Chondrocyte (in vitro differentiated cells): ENCODE results near the gene FLNB. TPM values are rescaled to one million over a fixed set of nuclear protein-coding genes. Genes with fewer than 3 reads are reported as not detected.

Experiments used
- DNase-seq: peaks from one replicate; pipeline ENCODE4 v3.0.0; 2021; ENCODE audit warnings: mixed read lengths, low spot score
- H3K27ac Mint-ChIP-seq: one replicate; pipeline ENCODE4 v1.8.0; 2021; ENCODE audit warnings: mild to moderate bottlenecking, moderate library complexity, mixed read lengths; ENCODE audit not compliant: unreplicated experiment
- H3K27me3 Mint-ChIP-seq: 2 replicates; pipeline ENCODE4 v1.8.0; 2021; ENCODE audit warnings: low read depth, mixed read lengths
- H3K36me3 Mint-ChIP-seq: 2 replicates; pipeline ENCODE4 v1.8.0; 2021; ENCODE audit warnings: low read depth, mixed read lengths
- H3K4me1 Mint-ChIP-seq: 2 replicates; pipeline ENCODE4 v1.8.0; 2021; ENCODE audit warnings: low read depth, mild to moderate bottlenecking, mixed read lengths
- H3K4me3 Mint-ChIP-seq: one replicate; pipeline ENCODE4 v1.8.0; 2021; ENCODE audit warnings: mild to moderate bottlenecking, moderate library complexity, mixed read lengths; ENCODE audit not compliant: unreplicated experiment
- H3K9me3 Mint-ChIP-seq: 2 replicates; pipeline ENCODE4 v1.8.0; 2021; ENCODE audit warnings: low read depth, mixed read lengths
- total RNA-seq: library from RNA; stranded (reverse); gene quantifications from 3 replicates; pipeline ENCODE4 v1.2.1, GENCODE V29; 2021
- TF ChIP-seq, protein P1 (sequence below): fragments of 200-600 bp; sonication (generic); IDR thresholded peaks from 2 replicates; pipeline ENCODE4 v1.5.0; 2021; ENCODE audit warnings: antibody characterized with exemption, mild to moderate bottlenecking, moderate library complexity

Gene FLNB
- total RNA-seq, 1 donor from 2014 or later: 70.2 TPM

DNA sequence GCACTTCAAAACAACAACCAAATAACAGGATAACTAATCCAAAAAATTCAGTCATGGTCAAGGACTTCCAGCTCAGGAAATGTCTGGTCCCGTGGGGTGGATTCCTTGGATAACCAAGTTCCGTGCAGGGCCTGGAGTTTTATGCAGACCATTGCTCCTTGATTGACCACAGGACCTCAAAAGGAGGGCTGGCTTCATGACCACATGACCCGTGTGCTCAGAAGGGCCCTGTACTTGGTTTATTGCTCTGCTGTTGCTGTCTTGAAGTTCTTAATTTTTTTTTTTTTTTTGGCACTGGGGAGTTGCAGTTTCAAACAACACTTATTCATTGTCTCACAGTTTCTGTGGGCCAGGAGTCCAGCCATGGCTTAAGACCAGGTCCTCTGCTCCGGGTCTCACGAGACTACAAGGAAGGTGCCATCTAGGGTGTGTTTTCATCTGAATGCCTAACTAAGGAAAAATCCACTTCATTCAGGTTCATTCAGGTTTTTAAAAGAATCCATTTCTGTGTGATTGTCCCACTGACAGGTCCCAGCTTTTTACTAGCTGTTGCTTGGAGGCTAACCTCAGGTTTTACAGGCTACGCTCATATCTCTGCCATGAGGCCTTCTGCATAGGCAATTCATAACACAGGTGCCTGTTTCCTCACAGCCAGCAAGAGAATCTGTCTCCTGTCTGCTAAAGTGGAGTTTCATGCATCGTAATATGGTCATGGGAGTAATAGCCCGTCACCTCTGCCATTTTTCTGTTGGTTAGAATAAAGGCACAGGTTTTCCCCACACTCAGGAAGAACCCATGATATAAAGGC is 65.3 kb downstream of the FLNB start:
- peak overlapping the region; percentile 74 for H3K27ac Mint-ChIP-seq
- no peak for DNase-seq
- no peak overlapping the region for H3K4me3 Mint-ChIP-seq

GRCh38 chr3:58074116-58074715 is 66.0 kb downstream of the FLNB start:
- H3K27ac Mint-ChIP-seq: no peak overlapping the region
- TF ChIP-seq, protein P1, sequence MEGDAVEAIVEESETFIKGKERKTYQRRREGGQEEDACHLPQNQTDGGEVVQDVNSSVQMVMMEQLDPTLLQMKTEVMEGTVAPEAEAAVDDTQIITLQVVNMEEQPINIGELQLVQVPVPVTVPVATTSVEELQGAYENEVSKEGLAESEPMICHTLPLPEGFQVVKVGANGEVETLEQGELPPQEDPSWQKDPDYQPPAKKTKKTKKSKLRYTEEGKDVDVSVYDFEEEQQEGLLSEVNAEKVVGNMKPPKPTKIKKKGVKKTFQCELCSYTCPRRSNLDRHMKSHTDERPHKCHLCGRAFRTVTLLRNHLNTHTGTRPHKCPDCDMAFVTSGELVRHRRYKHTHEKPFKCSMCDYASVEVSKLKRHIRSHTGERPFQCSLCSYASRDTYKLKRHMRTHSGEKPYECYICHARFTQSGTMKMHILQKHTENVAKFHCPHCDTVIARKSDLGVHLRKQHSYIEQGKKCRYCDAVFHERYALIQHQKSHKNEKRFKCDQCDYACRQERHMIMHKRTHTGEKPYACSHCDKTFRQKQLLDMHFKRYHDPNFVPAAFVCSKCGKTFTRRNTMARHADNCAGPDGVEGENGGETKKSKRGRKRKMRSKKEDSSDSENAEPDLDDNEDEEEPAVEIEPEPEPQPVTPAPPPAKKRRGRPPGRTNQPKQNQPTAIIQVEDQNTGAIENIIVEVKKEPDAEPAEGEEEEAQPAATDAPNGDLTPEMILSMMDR: no peak
- H3K4me1 Mint-ChIP-seq: peaks cover 28% of the 10 kb centered on the region
- no peak for DNase-seq
- H3K36me3 Mint-ChIP-seq: peaks cover 10% of the 10 kb centered on the region
- H3K4me3 Mint-ChIP-seq: no peak overlapping the region
- no peaks in the 10 kb centered on the region for H3K9me3 Mint-ChIP-seq
- H3K27me3 Mint-ChIP-seq: no peaks in the 10 kb centered on the region

More for the DNA sequence above, 65.3 kb downstream of the FLNB start:
- TF ChIP-seq, protein P1: no peak
- peaks cover 31% of the 10 kb centered on the region for H3K4me1 Mint-ChIP-seq
- H3K9me3 Mint-ChIP-seq: no peaks in the 10 kb centered on the region
- no peaks in the 10 kb centered on the region for H3K27me3 Mint-ChIP-seq
- peaks cover 6% of the 10 kb centered on the region for H3K36me3 Mint-ChIP-seq

DNA sequence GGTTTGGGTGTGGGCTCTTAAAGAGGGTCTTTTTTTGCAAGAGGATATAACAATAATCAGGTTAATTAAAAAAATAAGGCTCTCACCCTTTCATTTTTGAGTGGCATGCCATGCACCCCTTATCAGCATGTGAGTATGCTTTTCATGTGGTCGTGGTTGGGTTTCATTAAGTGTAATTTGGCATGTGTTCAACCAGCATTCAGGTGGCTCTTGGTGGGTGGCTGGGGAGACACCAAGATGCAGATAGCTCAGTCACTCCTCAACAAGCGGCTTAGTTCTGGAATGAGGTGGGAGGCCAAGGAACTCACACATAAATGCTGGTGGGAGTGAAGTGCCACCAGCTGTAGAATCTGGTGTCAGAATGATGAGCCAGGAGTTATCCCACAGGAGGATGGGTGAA is 66.8 kb downstream of the FLNB start:
- H3K4me1 Mint-ChIP-seq: peaks cover 28% of the 10 kb centered on the region
- no peaks in the 10 kb centered on the region for H3K9me3 Mint-ChIP-seq
- H3K27me3 Mint-ChIP-seq: no peaks in the 10 kb centered on the region
- H3K36me3 Mint-ChIP-seq: peaks cover 14% of the 10 kb centered on the region
- no peak overlapping the region for H3K4me3 Mint-ChIP-seq
- TF ChIP-seq, protein P1: no peak
- no peak overlapping the region for H3K27ac Mint-ChIP-seq
- DNase-seq: no peak

DNA sequence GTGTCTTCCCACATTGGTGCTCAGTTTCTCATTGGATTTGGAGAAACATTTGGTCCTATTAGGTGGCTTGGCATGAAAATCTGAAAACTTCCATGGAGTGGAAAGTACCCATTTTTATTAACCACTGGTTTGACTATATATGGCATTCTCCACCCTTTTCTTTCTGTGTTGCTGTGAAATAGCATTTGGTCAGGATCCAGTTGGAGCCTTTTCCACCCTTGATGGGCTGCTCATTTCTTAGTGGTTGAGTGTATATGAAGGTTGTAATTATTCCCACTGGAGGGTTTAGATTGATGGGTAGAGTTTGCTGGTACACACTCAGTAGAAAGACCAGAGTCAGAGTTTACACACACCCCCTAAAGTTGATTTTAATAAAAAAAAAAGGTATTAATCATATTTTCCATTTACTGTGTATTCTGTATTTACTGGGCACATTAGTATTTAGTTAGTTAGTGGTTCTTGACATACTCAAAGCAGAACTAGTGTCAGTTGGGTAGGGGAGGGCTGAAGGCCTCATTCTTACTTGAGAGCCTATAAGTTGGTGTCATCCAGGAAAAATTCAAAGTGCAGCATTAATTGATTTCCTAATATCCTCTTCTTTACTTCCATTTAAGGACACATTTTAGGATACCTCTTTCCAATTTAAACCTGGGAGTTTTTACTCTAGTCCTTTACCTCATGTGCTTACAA is 69.5 kb downstream of the FLNB start:
- Mint-ChIP-seq H3K27ac (no peak overlapping the region), H3K4me1 (peaks cover 21% of the 10 kb centered on the region), H3K4me3 (no peak overlapping the region), H3K27me3 (no peaks in the 10 kb centered on the region), H3K9me3 (no peaks in the 10 kb centered on the region), H3K36me3 (peaks cover 16% of the 10 kb centered on the region)
- TF ChIP-seq, protein P1: no peak
- no peak for DNase-seq

DNA sequence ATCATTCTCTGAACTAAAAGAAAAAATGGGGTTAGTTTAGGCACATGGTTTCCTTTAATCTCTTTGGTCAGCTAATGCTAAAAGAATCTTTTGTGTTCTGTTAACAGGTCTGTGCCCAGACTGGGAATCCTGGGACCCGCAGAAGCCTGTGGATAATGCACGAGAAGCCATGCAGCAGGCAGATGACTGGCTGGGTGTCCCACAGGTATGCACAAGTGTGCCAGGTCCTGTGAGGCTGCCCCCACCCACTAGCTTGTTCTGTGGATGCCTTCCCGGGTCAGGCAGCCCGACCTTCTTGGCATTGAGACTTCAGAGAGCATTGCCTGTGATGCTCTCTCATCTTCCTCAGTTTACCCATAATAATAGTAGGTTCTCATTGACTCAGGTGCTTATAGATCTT is 70.4 kb downstream of the FLNB start:
- Mint-ChIP-seq H3K4me3 (no peak overlapping the region), H3K36me3 (peaks cover 16% of the 10 kb centered on the region), H3K27me3 (no peaks in the 10 kb centered on the region), H3K27ac (no peak overlapping the region), H3K4me1 (peaks cover 14% of the 10 kb centered on the region), H3K9me3 (no peaks in the 10 kb centered on the region)
- TF ChIP-seq, protein P1: no peak
- no peak for DNase-seq
